ENCODE results near the gene RBMS1. TPM values are rescaled to one million over a fixed set of nuclear protein-coding genes. Genes with fewer than 3 reads are reported as not detected.
"Not testable (repeated sequence)": the region's sequence is repeated elsewhere in the genome, so short reads cannot be mapped to it uniquely, and the experiment has no call there.

RBMS1 gene
- total RNA-seq, 4 donors from 2014 or later = 50.2 to 62.3 (median 59.1) TPM

DNA sequence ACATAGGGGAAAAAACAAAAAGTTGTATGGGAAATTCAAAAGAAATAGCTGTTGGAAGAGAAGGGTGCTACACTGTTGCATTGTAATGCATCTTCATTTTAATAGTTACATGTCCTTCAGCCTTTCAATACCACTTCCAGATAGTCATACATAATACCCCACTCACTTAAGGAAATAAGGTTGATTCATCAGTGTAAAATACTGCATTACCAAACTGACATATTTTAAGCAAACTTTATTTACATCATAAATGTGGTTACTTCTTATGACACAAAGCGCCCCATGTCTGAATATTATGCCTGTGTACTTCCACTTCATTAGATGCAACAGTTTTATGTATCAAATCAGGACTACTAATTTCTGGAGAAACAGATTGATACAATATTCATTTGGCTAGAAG, 4.5 kb downstream of the RBMS1 start:
- DNase-seq (ENCODE audit: low spot score in 2 of 2) = no peak
- TF ChIP-seq POLR2A (IDR thresholded peaks at IDR 0.05) = no peak
- TF ChIP-seq, protein P1, sequence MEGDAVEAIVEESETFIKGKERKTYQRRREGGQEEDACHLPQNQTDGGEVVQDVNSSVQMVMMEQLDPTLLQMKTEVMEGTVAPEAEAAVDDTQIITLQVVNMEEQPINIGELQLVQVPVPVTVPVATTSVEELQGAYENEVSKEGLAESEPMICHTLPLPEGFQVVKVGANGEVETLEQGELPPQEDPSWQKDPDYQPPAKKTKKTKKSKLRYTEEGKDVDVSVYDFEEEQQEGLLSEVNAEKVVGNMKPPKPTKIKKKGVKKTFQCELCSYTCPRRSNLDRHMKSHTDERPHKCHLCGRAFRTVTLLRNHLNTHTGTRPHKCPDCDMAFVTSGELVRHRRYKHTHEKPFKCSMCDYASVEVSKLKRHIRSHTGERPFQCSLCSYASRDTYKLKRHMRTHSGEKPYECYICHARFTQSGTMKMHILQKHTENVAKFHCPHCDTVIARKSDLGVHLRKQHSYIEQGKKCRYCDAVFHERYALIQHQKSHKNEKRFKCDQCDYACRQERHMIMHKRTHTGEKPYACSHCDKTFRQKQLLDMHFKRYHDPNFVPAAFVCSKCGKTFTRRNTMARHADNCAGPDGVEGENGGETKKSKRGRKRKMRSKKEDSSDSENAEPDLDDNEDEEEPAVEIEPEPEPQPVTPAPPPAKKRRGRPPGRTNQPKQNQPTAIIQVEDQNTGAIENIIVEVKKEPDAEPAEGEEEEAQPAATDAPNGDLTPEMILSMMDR (IDR thresholded peaks at IDR 0.05) = no peak
- WGBS, 2 donors = 90 to 95% methylated on average over 1 of the region's 1 CpG
- intact Hi-C loops (cut with DNase I; ENCODE audit: low total_unique reads) = no loop called here
- H3K4me3 ChIP-seq (ENCODE audit: low read depth, poor library complexity, severe bottlenecking) = no peak overlapping the region

DNA sequence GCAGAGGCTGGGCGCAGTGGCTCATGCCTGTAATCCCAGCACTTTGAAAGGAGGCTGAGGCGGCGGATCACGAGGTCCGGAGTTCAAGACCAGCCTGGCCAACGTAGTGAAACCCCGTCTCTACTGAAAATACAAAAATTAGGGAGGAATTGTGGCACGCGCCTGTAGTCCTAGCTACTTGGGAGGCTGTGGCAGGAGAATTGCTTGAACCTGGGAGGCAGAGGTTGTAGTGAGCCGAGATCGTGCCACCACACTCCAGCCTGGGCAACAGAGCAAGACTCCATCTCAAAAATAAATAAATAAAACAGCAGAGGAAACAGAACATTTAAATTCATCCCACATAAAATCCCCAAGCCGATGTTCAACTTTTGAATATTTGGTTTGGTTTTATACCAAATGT, 5.3 kb downstream of the RBMS1 start:
- H3K4me3 ChIP-seq (ENCODE audit: low read depth, poor library complexity, severe bottlenecking); intact Hi-C loops (cut with DNase I; ENCODE audit: low total_unique reads); DNase-seq (ENCODE audit: low spot score in 2 of 2): not testable (repeated sequence)
- 80 to 92% methylated on average over 12 of the region's 12 CpGs for WGBS, 2 donors

DNA sequence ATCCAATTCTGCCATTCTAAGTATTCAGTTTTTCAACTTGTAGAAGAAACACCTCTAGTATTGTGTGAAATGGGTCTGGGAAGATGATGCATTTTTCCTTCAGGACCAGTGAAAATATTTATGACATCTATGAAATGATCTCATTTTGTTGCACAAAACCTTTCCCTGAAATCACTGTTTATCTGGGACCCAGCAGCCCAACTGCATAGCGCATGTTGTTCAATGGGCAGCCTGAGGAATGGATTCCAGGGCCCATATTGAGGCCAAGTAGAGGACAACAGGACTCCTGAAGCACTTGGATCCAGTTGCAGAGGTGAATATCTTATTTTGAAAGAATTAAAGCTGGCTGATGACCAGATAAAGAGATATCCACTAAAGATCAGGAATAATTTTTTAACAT, 7.3 kb downstream of the RBMS1 start:
- no peak for DNase-seq (ENCODE audit: low spot score in 2 of 2)
- 77 to 89% methylated on average over 1 of the region's 1 CpG for WGBS, 2 donors
- intact Hi-C loops (cut with DNase I; ENCODE audit: low total_unique reads) = no loop called here

DNA sequence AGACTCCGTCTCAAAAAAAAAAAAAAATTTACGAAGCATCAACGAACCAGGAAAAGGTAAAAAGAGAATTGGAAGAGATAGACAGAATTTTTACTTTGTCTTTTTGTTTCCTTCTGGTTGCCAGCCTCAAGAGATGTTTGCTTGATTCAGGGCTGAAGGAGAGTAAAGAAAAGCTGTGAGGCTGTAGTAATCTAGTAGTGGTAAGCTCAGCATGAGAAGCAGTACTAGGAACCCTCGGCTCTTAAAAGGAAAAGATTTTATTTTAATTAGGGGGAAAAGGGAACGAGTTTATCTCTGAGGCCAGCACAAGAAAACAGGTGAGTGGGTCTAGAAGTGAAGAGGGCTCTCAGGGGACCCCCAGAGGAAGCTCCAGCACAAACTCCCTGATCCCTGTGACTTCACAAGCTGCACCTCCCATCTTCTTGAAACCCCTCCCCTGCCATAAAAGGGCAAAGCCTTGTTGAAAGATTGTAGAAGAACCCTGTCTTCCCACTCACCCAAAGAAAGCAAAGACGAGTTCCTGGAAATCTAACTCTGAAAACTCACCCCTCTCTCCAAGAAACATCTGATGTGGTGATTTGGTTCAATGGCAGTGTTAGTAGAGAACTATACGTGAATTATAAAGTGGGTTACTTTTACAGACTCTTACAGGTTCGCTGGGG, 8.6 kb downstream of the RBMS1 start:
- no peak overlapping the region for H3K4me3 ChIP-seq (ENCODE audit: low read depth, poor library complexity, severe bottlenecking)
- intact Hi-C loops (cut with DNase I; ENCODE audit: low total_unique reads) = no loop called here
- WGBS, 2 donors = 80 to 85% methylated on average over 8 of the region's 8 CpGs
- no peak for DNase-seq (ENCODE audit: low spot score in 2 of 2)
- no peak for TF ChIP-seq POLR2A (IDR thresholded peaks at IDR 0.05)
- TF ChIP-seq, protein P1 (IDR thresholded peaks at IDR 0.05) = no peak

More for the DNA sequence above, 7.3 kb downstream of the RBMS1 start:
- TF ChIP-seq, protein P1 (IDR thresholded peaks at IDR 0.05) = no peak
- no peak for TF ChIP-seq POLR2A (IDR thresholded peaks at IDR 0.05)
- H3K4me3 ChIP-seq (ENCODE audit: low read depth, poor library complexity, severe bottlenecking) = no peak overlapping the region

DNA sequence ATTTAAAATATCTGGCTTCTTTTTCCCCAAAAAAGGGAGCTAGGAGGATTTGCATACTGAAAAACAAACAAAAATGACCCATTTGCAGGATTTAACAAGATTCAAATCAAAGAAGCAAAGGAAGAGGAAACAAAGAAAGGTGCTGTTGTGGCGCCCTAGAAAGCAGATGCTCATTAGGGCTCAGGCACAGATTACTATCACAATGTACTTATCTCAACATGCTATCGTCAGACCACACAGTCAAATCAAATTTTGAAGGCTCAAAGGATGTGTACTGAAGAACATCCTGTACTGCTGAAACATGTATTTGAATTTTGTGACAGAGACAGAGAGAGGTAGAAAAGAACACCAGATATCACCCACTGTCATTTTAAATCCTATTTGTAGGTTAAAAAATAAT, 10.9 kb downstream of the RBMS1 start:
- TF ChIP-seq, protein P1 (IDR thresholded peaks at IDR 0.05) = no peak
- TF ChIP-seq POLR2A (IDR thresholded peaks at IDR 0.05) = no peak
- WGBS, 2 donors = 45 to 58% methylated on average over 2 of the region's 2 CpGs
- H3K4me3 ChIP-seq (ENCODE audit: low read depth, poor library complexity, severe bottlenecking) = no peak overlapping the region
- intact Hi-C loops (cut with DNase I; ENCODE audit: low total_unique reads) = no loop called here
- DNase-seq (ENCODE audit: low spot score in 2 of 2) = no peak

DNA sequence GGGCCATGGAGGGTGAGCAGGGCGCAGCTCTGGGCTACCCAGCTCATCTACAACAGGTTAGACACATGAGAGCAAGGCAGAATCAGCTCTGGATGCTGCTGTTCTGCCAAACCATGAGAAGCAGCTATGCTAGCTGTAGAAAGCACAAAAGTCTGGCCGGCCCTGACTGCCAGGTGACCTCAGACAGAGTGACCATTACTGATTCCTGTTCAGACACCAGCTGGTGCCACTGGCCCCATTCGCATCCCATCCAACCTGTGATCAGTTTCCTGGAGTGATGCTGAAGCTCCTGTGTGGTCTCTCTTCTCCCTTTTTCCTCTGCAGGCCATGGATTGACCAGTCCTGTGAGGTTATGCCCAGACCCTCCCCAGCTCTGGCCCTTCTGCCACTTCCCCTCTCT, 14.3 kb downstream of the RBMS1 start:
- no peak for DNase-seq (ENCODE audit: low spot score in 2 of 2)
- intact Hi-C loops (cut with DNase I; ENCODE audit: low total_unique reads) = no loop called here
- H3K4me3 ChIP-seq (ENCODE audit: low read depth, poor library complexity, severe bottlenecking) = no peak overlapping the region
- no peak for TF ChIP-seq POLR2A (IDR thresholded peaks at IDR 0.05)
- TF ChIP-seq, protein P1 (IDR thresholded peaks at IDR 0.05) = no peak
- 92 to 97% methylated on average over 3 of the region's 3 CpGs for WGBS, 2 donors

All from lower leg skin (tissue), 4 donors.